SK-MEL-5 (cell line): Measurements from ENCODE around the gene NABP1. TPM values are rescaled to one million over a fixed set of nuclear protein-coding genes. Genes with fewer than 3 reads are reported as not detected.
A peak's percentile ranks its signal among the peaks of the same experiment; 100 is the strongest.

ENCODE experiments used
- DNase-seq: peaks from one replicate; pipeline ENCODE4 v3.0.0-alpha.2; 2016; ENCODE audit warnings: low read depth, low spot score
- in situ Hi-C: cut with HindIII; loops from 2 replicates; pipeline ENCODE4 v1.10.0; 2016; ENCODE audit warnings: low sequenced_read_pairs, high pct_unique_total_duplicates, low pct_unique_long_range_greater_than_20kb
- total RNA-seq: library from RNA; depleted of rRNA; stranded (reverse); fragments of >200 nt; shearing (Covaris generic); gene quantifications from 2 replicates; pipeline ENCODE4 v1.2.3, GENCODE V29; 2014

The NABP1 gene
- total RNA-seq, 1 experiment from 2014 or later = 27.7 TPM

DNA sequence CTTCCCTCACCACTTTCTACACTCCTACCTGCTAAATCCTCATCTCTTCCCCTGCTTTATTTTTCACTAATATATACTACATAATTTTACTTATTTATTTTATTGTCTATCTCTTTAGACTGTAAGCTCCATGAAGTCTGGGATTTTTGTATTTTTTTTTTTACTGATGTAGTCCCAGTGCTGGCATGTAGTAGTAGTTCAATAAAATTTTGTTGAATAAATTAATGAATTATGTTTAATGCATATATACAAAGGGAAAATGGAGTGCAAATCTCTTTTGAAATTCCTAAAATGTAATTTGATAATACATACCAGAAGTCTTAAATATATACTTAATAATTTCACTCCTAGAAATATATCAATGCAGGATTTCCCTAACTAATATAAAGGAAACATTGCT is 7.1 kb upstream of the NABP1 start:
- in situ Hi-C loops = no loop called here
- DNase-seq = no peak

DNA sequence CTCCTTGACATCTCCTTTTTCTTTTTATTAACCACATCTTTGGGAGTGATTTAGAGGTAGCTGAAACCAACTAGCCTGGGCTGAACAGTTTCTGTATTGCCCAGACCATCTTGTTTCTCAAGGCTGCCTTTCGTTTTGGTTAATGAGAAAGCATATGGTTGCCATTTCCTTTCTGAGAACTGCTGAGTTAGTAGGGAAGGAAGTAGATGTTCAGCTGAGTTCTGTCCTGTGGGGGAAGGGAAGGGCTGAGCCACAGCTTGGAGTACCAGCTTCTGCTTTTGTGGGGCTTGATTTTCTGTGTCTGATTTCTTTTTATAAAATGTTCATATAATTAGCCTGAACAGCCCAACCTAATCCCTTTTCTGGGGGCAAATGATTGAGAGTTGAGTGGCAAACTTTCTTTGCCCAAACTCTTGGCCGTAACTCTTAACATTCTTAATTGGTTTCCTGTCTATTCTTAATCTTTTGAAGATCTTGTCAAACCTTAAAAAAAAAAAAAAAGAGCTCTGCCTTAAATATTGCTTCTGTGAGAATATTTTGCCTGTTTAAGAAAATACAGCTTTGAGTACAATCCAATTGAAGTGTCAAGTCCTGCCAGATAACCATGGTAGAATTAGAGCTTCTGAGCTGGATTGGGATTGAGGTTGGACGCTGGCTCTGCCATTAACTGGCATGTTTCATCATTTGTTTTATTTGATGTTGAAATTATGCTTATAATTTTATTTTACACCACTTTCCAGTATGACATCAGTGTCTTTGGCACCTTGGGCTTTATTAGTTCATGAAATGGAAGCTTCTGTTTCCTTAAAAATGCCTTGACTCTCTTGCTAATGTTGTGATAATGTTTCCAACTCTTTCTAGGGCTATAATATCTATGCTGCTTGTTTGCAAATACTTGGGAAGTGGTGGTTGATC is 1.9 kb upstream of the NABP1 start:
- DNase-seq = peak; percentile 38
- in situ Hi-C loops = no loop called here

DNA sequence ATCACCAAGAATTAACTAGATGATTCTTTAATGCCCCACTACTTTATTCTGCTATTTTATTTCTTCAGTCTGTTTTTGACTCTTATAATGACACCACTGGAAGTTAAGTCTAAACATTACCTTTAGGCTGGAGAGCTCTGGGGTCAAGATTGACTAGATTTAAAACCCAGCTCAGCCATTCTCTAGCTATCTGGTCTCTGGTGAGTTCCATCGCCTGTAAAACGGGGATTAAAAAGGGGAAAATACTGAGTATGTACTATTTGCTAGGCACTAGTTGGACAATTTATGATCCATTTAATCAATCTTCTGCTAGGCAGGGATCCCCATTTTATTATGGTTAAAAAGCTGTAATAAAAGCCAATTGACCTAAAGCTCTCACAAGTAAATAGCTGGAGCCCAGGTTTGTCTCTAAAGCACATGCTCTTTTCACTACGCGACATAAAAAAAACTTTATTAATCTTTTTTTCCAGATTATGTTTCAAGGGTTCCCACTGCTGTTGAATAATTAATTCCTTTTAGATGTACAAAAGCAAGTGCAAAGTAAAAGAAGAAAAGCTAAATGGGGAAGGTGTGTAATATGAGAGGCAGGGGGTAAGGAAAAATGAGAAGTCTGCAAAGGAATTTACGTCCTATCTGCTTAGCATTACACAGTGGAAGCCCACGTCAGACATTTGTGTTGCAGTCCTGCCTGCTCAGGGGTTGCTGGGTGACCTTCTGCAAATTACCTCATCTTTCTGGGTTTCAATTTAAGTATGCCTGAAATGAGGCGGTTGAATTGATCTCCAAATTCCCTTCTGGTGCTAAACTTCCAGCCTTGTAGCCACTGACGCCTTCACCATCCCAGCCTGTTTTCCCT is 918 bp upstream of the NABP1 start:
- DNase-seq = peak; percentile 53
- in situ Hi-C loops = no loop called here

DNA sequence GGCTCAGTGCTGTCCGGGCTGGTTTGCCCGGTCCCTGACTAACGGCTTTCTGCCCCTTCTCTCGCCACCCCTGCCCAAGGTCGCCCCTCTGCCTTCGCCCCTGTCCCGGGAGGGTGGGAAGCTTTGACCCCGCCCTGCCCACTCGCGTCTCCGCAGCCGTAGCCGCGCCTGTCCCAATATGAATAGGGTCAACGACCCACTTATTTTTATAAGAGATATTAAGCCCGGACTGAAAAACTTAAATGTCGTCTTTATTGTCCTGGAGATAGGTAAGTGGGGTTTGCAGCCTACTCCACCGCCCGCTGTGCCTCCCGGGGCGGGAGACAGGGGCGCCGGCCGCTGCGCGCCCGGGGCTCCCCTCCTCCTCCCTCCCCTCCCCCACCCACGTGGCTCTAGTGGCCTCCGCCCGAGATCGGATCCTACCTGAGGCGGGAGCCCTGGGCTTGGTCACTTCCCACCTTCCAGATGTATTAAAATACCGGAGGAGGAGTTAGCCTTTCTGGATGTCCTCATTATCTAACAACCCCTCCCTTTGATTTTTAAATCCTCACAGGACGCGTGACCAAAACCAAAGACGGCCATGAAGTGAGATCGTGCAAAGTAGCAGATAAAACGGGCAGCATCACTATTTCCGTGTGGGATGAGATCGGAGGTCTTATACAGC is 633 bp downstream of the NABP1 start:
- in situ Hi-C loops = no loop called here
- DNase-seq = peak; percentile 51

DNA sequence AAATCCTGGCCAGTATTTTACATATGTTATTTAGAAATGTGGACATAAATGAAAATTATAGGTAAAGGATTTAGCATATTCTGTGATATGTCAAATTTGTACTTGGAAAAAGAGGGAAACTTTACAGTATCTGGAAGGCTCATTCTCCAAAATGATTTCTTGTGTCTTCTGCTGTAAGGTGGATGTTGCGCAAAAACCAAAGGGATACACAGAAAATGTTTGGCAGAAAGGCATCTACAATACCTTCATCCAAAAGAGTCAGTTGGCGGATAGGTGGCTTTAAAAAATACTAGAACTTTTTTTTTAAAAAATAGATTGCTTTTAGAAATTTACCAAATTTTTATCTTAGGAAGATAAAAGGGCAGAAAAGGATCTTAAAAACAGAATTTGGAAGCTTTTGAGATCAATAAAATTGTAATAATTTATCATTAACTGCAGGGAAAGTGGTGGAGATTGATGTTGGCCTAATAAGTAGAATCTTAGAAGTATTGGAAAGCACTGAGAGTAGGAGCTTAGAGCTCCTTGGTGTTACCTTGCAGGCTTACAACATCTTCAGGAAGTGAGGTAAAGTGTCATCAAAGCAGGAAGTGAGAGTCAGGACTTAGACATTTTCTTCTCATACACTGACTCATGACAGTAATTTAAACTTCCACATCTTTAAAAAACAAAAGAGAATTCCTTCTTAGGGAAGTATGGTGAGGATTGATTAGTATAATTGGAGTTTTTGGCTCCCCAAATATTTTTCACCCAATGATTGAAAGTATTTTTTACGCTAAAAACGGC is 2.1 kb downstream of the NABP1 start:
- DNase-seq = peak; percentile 49
- in situ Hi-C loops = no loop called here

DNA sequence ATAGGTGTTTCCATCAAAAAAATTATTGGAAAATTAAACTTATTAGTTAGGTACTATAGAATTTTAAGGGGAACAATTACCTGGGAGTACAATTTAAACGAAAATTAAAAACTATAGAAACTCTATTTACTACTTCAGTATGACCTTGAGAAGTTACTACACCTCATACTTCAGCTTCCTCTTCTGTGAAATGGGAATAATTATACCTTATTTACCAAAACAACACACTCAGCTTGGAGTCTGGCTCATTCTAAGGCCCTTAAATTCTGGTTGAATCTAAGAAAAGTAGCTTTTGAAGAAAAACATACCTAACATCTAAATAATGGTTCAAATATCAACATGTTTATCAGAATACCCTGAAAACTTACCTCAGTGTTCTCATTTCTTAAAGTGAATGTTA is 2.7 kb downstream of the NABP1 start:
- no peak for DNase-seq
- in situ Hi-C loops = no loop called here

DNA sequence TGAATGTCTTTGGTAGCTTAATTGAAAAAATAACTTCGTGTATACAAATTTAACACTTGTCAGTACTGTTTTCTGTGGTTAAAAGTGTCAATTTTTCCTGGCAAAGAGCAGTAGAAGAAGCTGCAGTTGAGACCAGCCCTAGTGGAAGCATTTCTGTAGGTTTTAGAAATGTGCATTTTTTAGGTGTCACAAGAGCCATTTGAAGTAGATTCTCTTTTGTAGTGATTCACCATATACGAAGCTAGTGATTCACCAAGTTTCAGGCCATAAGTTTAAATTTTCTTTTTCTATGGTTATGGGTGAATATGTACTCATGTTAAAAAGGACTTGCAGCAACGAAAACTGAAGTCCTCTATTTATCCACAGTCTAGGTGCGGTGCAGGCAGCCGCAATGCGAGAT is 4.2 kb downstream of the NABP1 start:
- no peak for DNase-seq
- in situ Hi-C loops = no loop called here

DNA sequence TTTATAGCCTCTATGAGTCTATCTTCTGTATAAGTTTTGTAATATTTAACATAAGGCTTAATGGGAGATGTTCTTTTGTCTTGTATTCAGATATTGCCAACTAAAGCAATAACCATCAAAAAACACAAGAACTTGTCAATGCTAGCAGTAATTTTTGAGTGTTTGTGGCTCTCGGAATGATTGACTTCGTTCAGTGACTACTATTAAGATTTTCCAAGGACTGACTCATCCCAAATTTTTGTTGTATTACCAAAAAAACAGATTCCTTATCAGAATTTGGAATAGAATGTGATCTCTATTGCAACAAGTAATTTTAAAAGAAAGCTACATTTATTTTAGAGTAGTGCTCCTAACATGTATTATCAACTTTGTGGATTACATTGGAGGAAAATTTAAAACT is 8.1 kb downstream of the NABP1 start:
- in situ Hi-C loops = no loop called here
- no peak for DNase-seq

DNA sequence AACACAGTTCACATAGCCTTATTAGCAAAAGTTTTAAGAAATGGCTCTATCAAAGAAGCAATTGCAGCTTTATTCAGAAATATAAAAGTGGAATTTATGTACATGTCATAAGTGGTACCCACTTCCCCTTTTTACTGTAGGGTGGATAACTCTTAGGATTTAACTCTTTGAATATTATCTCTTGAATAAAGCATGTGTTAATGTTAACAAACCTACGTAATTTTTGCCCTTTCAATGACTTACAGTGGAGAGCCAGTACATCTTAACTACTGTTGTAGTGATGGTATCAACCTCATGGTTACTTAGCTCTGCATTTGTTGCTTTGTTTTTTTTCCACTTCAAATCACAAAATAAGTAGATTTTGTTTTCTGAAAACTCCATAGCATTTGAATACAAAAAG is 8.8 kb downstream of the NABP1 start:
- no peak for DNase-seq
- in situ Hi-C loops = no loop called here

DNA sequence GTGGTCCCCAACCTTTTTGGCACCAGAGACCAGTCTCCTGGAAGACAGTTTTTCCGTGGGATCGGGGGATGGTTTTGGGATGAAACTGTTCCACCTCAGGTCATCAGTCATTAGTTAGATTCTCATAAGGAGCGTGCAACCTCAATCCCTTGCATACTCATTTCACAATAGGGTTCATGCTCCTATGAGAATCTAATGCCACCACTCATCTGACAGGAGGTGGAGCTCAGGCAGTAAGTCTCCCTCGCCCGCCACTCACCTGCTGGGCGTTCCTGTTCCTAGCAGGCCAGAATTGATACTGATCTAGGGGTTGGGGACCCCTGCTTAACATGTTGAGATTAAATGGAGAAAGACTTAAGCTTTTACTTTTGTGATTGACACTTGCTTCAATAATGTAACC is 9.9 kb downstream of the NABP1 start:
- in situ Hi-C loops = no loop called here
- DNase-seq = no peak

DNA sequence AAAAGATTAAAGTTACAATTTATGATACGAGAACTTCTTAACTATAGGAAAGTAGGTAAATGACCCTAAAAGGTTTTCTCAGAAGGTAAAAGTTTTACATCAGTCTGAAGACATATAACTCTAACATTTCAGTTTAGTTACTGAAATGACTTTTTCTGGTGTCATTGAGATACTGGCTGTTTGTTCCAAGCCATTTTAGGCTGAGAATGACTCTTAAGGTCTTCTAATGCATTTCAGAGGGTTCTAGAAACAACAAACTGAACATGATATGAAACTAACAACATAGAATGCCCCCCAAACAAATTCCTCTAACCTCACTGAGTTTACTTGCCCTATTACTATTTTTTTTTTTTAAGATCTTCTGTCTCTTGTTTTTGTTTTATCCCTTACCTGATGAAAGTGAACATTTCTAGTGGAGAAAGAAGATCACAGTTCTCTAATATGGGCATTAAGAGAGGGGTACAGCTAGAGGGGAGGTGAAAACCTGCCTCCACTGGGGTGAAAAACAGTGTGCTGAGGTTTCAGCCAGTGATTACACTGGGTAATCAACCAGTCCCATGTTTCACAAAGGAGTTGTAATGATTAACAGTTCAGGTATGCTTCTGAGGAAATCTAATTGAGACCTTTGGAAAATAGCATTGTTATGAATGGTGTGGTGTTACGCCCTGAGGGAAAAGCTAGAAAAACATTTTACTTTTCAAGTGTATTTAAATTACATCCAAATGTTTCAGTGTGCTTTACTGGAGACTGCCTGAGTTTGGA is 11.2 kb downstream of the NABP1 start:
- in situ Hi-C loops = no loop called here
- no peak for DNase-seq

DNA sequence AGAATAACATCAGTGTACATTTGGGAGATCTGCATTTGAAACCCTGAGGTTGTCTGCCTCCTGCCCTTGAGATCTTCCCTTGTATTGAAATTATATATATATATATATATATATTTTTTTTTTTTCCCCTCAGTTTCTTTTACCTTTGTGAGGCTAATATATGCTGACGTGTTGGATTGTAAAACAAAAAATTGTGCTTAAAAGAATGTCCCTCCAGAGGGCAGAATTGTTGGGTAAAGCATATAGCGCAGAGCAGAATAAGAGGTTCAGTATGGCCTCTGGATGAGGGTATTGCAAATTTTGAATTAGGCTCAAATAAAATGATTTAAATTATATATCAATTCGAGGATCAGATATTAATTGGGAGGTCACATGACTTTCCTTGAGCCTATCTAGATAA is 12.4 kb downstream of the NABP1 start:
- in situ Hi-C loops = no loop called here
- DNase-seq = no peak

DNA sequence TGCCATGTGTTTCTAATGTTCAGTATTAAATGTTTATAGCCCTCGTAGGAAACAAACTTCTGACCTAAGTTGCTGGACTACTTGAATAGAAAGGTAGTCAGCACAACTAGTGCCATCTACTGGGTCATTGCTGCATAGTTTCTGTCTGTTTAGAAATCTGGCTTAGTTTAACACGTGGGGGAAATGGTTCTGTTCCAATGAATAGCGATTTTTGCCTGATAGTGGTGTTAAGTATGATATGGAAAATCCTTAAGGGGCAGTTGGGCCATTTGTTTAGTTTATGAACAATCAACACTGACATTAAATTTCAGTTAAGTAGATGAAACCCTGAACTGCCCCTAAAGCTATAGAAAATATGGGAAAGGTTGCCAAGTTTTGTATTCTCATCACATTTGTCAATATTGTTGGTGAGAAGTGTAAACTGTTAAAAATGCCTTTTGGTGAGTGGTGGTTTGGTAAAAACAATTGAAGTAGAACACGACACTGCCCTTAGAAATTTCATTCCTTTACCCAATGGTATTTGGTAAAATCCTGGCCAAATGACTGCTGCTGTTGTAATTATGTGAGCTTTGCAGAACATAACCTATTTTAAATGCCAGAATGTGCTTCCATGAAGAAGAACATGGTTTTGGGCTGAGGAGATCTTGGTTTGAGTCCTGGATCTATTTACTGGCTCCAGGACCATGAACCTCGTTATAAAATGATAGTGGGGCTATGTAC is 13.2 kb downstream of the NABP1 start:
- in situ Hi-C loops = no loop called here
- peak; percentile 84 for DNase-seq

DNA sequence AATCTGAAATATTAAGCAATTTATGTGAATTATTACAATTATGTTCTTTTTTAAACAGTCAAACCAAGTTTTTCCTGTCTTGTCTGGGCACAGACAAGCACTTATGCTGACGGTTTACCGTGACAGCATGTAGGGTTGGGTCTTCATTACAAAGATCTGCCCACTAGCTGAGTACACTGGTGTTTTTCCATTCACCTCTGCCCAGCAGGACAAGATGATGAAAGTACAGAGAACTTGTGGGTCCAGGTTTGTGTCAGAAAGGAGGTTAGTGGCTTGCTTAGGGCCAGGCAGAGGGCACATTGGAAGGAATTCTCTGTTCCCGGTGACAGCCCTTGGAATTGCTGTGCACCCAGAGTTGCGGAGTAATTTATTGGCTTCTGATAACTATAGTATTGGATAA is 14.0 kb downstream of the NABP1 start:
- DNase-seq = no peak
- in situ Hi-C loops = no loop called here

DNA sequence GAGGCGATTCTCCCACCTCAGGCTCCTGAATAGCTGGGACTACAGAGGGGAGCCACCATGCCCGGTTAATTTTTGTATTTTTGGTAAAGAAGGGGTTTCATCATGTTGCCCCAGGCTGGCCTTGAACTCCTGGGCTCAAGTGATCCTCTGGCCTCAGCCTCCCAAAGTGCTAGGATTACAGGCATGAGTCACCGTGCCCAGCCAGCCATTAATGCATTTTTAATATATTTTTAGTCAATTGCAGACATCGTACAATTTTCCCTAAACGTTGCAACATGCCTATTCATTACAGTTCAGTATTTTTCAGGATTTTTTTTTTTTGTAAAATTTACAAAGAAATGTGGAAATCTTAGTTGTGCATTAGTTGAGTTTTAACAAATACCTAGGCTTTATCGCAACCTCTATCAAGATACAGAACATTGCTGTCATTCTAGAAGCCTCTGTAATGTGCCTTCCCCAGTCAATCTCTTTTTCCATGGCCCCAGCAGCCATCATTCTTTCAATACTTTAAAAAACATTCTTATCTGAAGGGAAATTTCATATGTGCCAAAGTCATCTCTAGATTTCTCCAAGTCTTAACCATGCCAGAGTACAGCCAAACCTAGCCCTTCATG is 14.7 kb downstream of the NABP1 start:
- in situ Hi-C loops = no loop called here
- DNase-seq = no peak

DNA sequence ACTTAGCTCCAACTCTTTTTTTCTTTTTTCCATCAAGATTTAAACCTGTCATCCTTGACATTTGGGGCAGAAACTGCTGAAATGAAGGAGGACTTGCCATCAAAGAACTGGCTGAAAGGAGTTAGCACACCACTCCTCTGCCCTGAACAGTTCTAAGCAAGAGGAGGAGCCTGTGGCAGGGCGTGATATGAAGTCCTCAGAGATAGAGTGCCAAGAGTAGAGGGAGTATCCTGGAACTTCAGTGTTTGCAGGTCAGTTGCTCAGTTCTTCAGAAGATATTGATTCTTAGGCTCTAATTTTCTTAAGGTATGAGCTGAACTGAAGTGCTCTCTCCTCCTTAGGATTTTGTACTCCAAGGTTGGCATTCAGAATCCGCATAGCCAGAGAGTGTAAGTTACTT is 15.2 kb downstream of the NABP1 start:
- in situ Hi-C loops = no loop called here

More for the DNA sequence above, 15.2 kb downstream of the NABP1 start:
- DNase-seq = no peak
